ENCODE data around the gene OR10H5. TPM values are rescaled to one million over a fixed set of nuclear protein-coding genes. Genes with fewer than 3 reads are reported as not detected.
"Not testable (repeated sequence)": the region's sequence is repeated elsewhere in the genome, so short reads cannot be mapped to it uniquely, and the experiment has no call there.

OR10H5 gene
- total RNA-seq, 1 donor = not detected

GRCh38 chr19:15828121-15828610 lies 40.7 kb downstream of the OR10H5 start:
- no peak for TF ChIP-seq CTCF (IDR thresholded peaks at IDR 0.05; ENCODE audit: insufficient read depth, low read length)
- no peak overlapping the region for H3K4me3 ChIP-seq (ENCODE audit: low read depth, low read length)
- no peak for DNase-seq (ENCODE audit: low read depth)

- H3K4me3 ChIP-seq (ENCODE audit: low read depth, low read length); DNase-seq (ENCODE audit: low read depth): not testable (repeated sequence)
These were observed 41.3 kb downstream of the OR10H5 start for GRCh38 chr19:15828611-15829305.

GRCh38 chr19:15829306-15829698 lies 41.8 kb downstream of the OR10H5 start:
- no peak for TF ChIP-seq CTCF (IDR thresholded peaks at IDR 0.05; ENCODE audit: insufficient read depth, low read length)
- no peak overlapping the region for H3K4me3 ChIP-seq (ENCODE audit: low read depth, low read length)
- no peak for DNase-seq (ENCODE audit: low read depth)

- TF ChIP-seq CTCF (IDR thresholded peaks at IDR 0.05; ENCODE audit: insufficient read depth, low read length) = no peak
- DNase-seq (ENCODE audit: low read depth) = no peak
- H3K4me3 ChIP-seq (ENCODE audit: low read depth, low read length) = no peak overlapping the region
These were observed 42.3 kb downstream of the OR10H5 start for GRCh38 chr19:15829786-15830185.

- DNase-seq (ENCODE audit: low read depth) = no peak
- no peak overlapping the region for H3K4me3 ChIP-seq (ENCODE audit: low read depth, low read length)
- no peak for TF ChIP-seq CTCF (IDR thresholded peaks at IDR 0.05; ENCODE audit: insufficient read depth, low read length)
These were observed 44.2 kb downstream of the OR10H5 start for GRCh38 chr19:15831626-15832025.

- not testable (repeated sequence) for DNase-seq (ENCODE audit: low read depth); H3K4me3 ChIP-seq (ENCODE audit: low read depth, low read length)
These were observed 46.8 kb downstream of the OR10H5 start for GRCh38 chr19:15834232-15834631.

GRCh38 chr19:15835565-15836329 lies 48.3 kb downstream of the OR10H5 start:
- DNase-seq (ENCODE audit: low read depth) = not testable (repeated sequence)
- peak overlapping the region; percentile 76 for H3K4me3 ChIP-seq (ENCODE audit: low read depth, low read length)

GRCh38 chr19:15836330-15837220 lies 49.1 kb downstream of the OR10H5 start:
- no peak for TF ChIP-seq CTCF (IDR thresholded peaks at IDR 0.05; ENCODE audit: insufficient read depth, low read length)
- peak overlapping the region; percentile 76 for H3K4me3 ChIP-seq (ENCODE audit: low read depth, low read length)
- peak; percentile 90 for DNase-seq (ENCODE audit: low read depth)

Data from fibroblast of the aortic adventitia (primary cell).